CD4-positive, CD25-positive, alpha-beta regulatory T cell (primary cell): ENCODE results near the gene ZNF563. TPM values are rescaled to one million over a fixed set of nuclear protein-coding genes. Genes with fewer than 3 reads are reported as not detected.
"Not testable (repeated sequence)": the region's sequence is repeated elsewhere in the genome, so short reads cannot be mapped to it uniquely, and the experiment has no call there.

Experiments used
- ATAC-seq, 2 donors: fragments of 150-1000 bp; cut with Tn5 transposase; one replicate each; pipeline ENCODE4 v1.10.0; 2021; ENCODE audit warnings: low read depth in 2 of 2, moderate number of reproducible peaks in 2 of 2, moderate library complexity in 1 of 2
- DNase-seq, 3 donors: peaks; one replicate each; pipeline versions ENCODE4 v3.0.0 to v3.0.0-alpha.2; 2012 to 2022; ENCODE audit warnings: mixed read lengths in 1 of 3
- H3K27ac ChIP-seq: one replicate; pipeline ENCODE4 v1.7.0; 2013; ENCODE audit warnings: mild to moderate bottlenecking, low read length; ENCODE audit not compliant: insufficient read depth, poor library complexity, severe bottlenecking
- H3K27me3 ChIP-seq: one replicate; pipeline ENCODE4 v1.7.0; 2013; ENCODE audit warnings: low read length; ENCODE audit not compliant: control insufficient read depth, insufficient read depth
- H3K36me3 ChIP-seq: one replicate; pipeline ENCODE4 v1.7.0; 2013; ENCODE audit warnings: mild to moderate bottlenecking, low read length, moderate library complexity; ENCODE audit not compliant: control insufficient read depth, insufficient read depth
- H3K4me1 ChIP-seq: 2 replicates; pipeline ENCODE4 v1.7.0; 2013; ENCODE audit warnings: mild to moderate bottlenecking, low read length; ENCODE audit not compliant: insufficient read depth, control insufficient read depth, poor library complexity, severe bottlenecking
- H3K4me3 ChIP-seq: one replicate; pipeline ENCODE4 v1.7.0; 2013; ENCODE audit warnings: low read depth, mild to moderate bottlenecking, low read length, moderate library complexity
- H3K9me3 ChIP-seq, 2 experiments: 1 replicate in 1 of 2; 2 replicates in 1 of 2; pipeline ENCODE4 v1.7.0; 2013; ENCODE audit warnings: low read length in 2 of 2, mild to moderate bottlenecking in 1 of 2, moderate library complexity in 1 of 2; ENCODE audit not compliant: control insufficient read depth in 2 of 2
- H3K27ac Mint-ChIP-seq, 3 donors: one replicate each; pipeline ENCODE4 v1.8.0; 2020 to 2022; ENCODE audit warnings: mild to moderate bottlenecking in 3 of 3, mixed read lengths in 3 of 3, moderate library complexity in 2 of 3
- H3K27me3 Mint-ChIP-seq: one replicate; pipeline ENCODE4 v1.8.0; 2022; ENCODE audit warnings: mild to moderate bottlenecking, mixed read lengths
- H3K36me3 Mint-ChIP-seq: one replicate; pipeline ENCODE4 v1.8.0; 2020; ENCODE audit warnings: mixed read lengths
- H3K4me1 Mint-ChIP-seq, 4 donors: one replicate each; pipeline ENCODE4 v1.8.0; 2020 to 2022; ENCODE audit warnings: mixed read lengths in 4 of 4, mild to moderate bottlenecking in 1 of 4
- H3K4me3 Mint-ChIP-seq, 4 donors: one replicate each; pipeline ENCODE4 v1.8.0; 2020 to 2022; ENCODE audit warnings: mild to moderate bottlenecking in 4 of 4, mixed read lengths in 4 of 4, moderate library complexity in 3 of 4
- H3K9me3 Mint-ChIP-seq, 7 donors: one replicate each; pipeline ENCODE4 v1.8.0; 2020 to 2022; ENCODE audit warnings: mixed read lengths in 7 of 7, mild to moderate bottlenecking in 3 of 7, moderate library complexity in 2 of 7
- polyA plus RNA-seq, 4 donors: library from polyadenylated mRNA; unstranded; fragments of 300-500 nt; fragmentation: Illumina TruSeq; gene quantifications; one replicate each; pipeline ENCODE4 v1.2.3, GENCODE V29; 2021
- total RNA-seq: library from RNA; stranded (reverse); gene quantifications from one replicate; pipeline ENCODE4 v1.2.3, GENCODE V29; 2022

The ZNF563 gene
- total and polyA plus RNA-seq, 5 donors from 2014 or later: 1.2 to 10.1 (median 6.6) TPM

GRCh38 chr19:12330340-12330739 lies 3.1 kb downstream of the ZNF563 start:
- DNase-seq (no peak), ATAC-seq (no peak)
- Histone ChIP-seq H3K9me3 (peaks cover 0 to 3% of the 10 kb centered on the region in 2 experiments), H3K4me1 (peaks cover 23% of the 10 kb centered on the region), H3K27me3 (no peaks in the 10 kb centered on the region), H3K36me3 (no peaks in the 10 kb centered on the region), H3K4me3 (peak overlapping the region; percentile 30), H3K27ac (no peak overlapping the region)
- peak overlapping the region in 2 of 4 donors; percentile 79 to 95 for H3K4me3 Mint-ChIP-seq
- peak overlapping the region in 2 of 3 donors; percentile 89 to 96 for H3K27ac Mint-ChIP-seq
- H3K36me3 Mint-ChIP-seq: peaks cover 9% of the 10 kb centered on the region
- H3K27me3 Mint-ChIP-seq: peaks cover 5% of the 10 kb centered on the region
- peaks cover 31 to 65% (median 51%) of the 10 kb centered on the region in 4 donors for H3K4me1 Mint-ChIP-seq
- H3K9me3 Mint-ChIP-seq: peaks cover 0 to 8% (median 0%) of the 10 kb centered on the region in 7 donors

GRCh38 chr19:12325690-12326089 lies 7.7 kb downstream of the ZNF563 start:
- Mint-ChIP-seq H3K27me3 (no peaks in the 10 kb centered on the region), H3K4me1 (peaks cover 16 to 42% (median 26%) of the 10 kb centered on the region in 4 donors), H3K9me3 (peaks cover 0 to 17% (median 7%) of the 10 kb centered on the region in 7 donors), H3K36me3 (peaks cover 32% of the 10 kb centered on the region), H3K4me3 (peak overlapping the region in 1 of 4 donors; percentile 19), H3K27ac (peak overlapping the region in 1 of 3 donors; percentile 82)
- peaks cover 27% of the 10 kb centered on the region for H3K36me3 ChIP-seq
- H3K4me3 ChIP-seq: no peak overlapping the region
- H3K27me3 ChIP-seq: no peaks in the 10 kb centered on the region
- no peak overlapping the region for H3K27ac ChIP-seq
- peaks cover 2% of the 10 kb centered on the region for H3K4me1 ChIP-seq
- peaks cover 15 to 20% of the 10 kb centered on the region in 2 experiments for H3K9me3 ChIP-seq
- DNase-seq (no peak), ATAC-seq (no peak)

GRCh38 chr19:12318782-12319413 lies 14.5 kb downstream of the ZNF563 start:
- Histone ChIP-seq H3K4me1 (no peaks in the 10 kb centered on the region), H3K27me3 (no peaks in the 10 kb centered on the region), H3K27ac (no peak overlapping the region), H3K36me3 (peaks cover 52% of the 10 kb centered on the region), H3K4me3 (no peak overlapping the region), H3K9me3 (peaks cover 47 to 65% of the 10 kb centered on the region in 2 experiments)
- Mint-ChIP-seq H3K27ac (no peak overlapping the region), H3K4me1 (peaks cover 0 to 5% (median 4%) of the 10 kb centered on the region in 4 donors), H3K4me3 (no peak overlapping the region), H3K36me3 (peaks cover 60% of the 10 kb centered on the region), H3K27me3 (no peaks in the 10 kb centered on the region), H3K9me3 (peaks cover 4 to 44% (median 22%) of the 10 kb centered on the region in 7 donors)
- DNase-seq: no peak
- ATAC-seq: no peak

DNA sequence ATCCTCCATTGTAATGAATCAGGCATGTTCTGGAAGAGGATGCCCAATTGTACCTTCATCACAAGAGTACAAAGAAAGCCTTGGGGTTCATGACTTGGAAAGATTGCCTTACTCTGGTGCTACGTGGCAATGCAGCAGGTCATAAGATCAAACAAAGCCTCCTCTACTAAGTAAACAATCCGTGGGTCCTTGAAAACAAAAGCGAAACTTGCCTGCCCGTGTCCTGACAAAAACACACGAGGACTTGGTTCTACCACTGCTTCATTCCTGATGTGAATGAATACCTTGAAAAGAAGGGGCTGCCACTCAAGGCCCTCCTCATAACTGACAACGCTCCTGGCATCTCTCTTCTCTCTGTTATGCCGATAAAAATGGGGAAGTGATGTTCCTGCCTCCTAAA lies 18.9 kb downstream of the ZNF563 start:
- H3K9me3 Mint-ChIP-seq: peaks cover 4 to 37% (median 14%) of the 10 kb centered on the region in 7 donors
- peak overlapping the region in 1 of 4 donors; percentile 41 for H3K4me3 Mint-ChIP-seq
- DNase-seq: no peak

GRCh38 chr19:12308891-12309290 lies 24.5 kb downstream of the ZNF563 start:
- not testable (repeated sequence) for H3K9me3 ChIP-seq, H3K4me3 ChIP-seq, H3K4me3 Mint-ChIP-seq, H3K27me3 Mint-ChIP-seq, H3K36me3 Mint-ChIP-seq, H3K9me3 Mint-ChIP-seq, H3K27ac ChIP-seq, H3K27ac Mint-ChIP-seq, H3K27me3 ChIP-seq, H3K4me1 ChIP-seq, ATAC-seq, H3K36me3 ChIP-seq, H3K4me1 Mint-ChIP-seq, DNase-seq

More for the DNA sequence above, 18.9 kb downstream of the ZNF563 start:
- H3K9me3 ChIP-seq: peaks cover 23 to 48% of the 10 kb centered on the region in 2 experiments
- no peak overlapping the region for H3K4me3 ChIP-seq
- no peaks in the 10 kb centered on the region for H3K27me3 Mint-ChIP-seq
- H3K27ac ChIP-seq: no peak overlapping the region
- H3K4me1 ChIP-seq: no peaks in the 10 kb centered on the region
- H3K27me3 ChIP-seq: no peaks in the 10 kb centered on the region
- H3K36me3 ChIP-seq: peaks cover 16% of the 10 kb centered on the region
- H3K36me3 Mint-ChIP-seq: peaks cover 42% of the 10 kb centered on the region
- no peak for ATAC-seq
- peak overlapping the region in 1 of 3 donors; percentile 10 for H3K27ac Mint-ChIP-seq
- peaks cover 0 to 8% (median 6%) of the 10 kb centered on the region in 4 donors for H3K4me1 Mint-ChIP-seq

DNA sequence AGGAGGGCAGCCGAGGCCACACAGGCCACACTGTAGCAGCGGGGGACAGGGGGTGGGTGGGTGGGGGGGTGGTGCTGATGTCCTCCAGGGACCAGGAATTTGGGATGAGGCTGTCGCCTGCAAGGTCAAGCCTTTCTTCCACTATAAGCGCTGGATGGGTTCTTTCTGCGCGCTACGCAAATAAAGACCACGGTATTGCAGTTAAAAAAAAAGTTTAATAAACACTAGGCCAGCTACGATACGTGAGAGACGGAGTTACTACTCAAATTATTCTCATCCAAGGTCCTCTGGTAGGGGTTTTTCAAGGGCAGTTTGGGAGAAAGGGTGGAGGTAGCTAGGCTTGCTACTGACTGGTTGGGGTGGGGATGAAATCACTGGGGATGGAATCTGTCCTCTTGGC lies 38.2 kb downstream of the ZNF563 start:
- Mint-ChIP-seq H3K27me3 (no peaks in the 10 kb centered on the region), H3K4me3 (peak overlapping the region; percentile 95 to 99 (median 98)), H3K4me1 (peaks cover 0 to 41% (median 23%) of the 10 kb centered on the region in 4 donors), H3K9me3 (peaks cover 0 to 6% (median 2%) of the 10 kb centered on the region in 7 donors), H3K36me3 (peaks cover 12% of the 10 kb centered on the region), H3K27ac (peak overlapping the region; percentile 96 to 98 (median 98))
- DNase-seq: no peak
- no peaks in the 10 kb centered on the region for H3K36me3 ChIP-seq
- H3K27ac ChIP-seq: peak overlapping the region; percentile 84
- peak in 1 of 2 donors; percentile 0 for ATAC-seq
- peaks cover 31% of the 10 kb centered on the region for H3K4me1 ChIP-seq
- peak overlapping the region; percentile 45 for H3K4me3 ChIP-seq
- no peaks in the 10 kb centered on the region for H3K9me3 ChIP-seq
- H3K27me3 ChIP-seq: no peaks in the 10 kb centered on the region

- Histone ChIP-seq H3K4me3 (peak within 1 kb of the TSS; percentile 77), H3K27ac (peak within 1 kb of the TSS; percentile 84), H3K27me3 (no peaks in the 10 kb centered on the region), H3K9me3 (no peaks in the 10 kb centered on the region), H3K36me3 (no peaks in the 10 kb centered on the region), H3K4me1 (peaks cover 36% of the 10 kb centered on the region)
- no peaks in the 10 kb centered on the region for H3K27me3 Mint-ChIP-seq
- H3K4me1 Mint-ChIP-seq: peaks cover 0 to 48% (median 26%) of the 10 kb centered on the region in 4 donors
- ATAC-seq (peak; percentile 98), DNase-seq (peak; percentile 89 to 98 (median 93))
- peaks cover 12% of the 10 kb centered on the region for H3K36me3 Mint-ChIP-seq
- peak within 1 kb of the TSS; percentile 97 to 98 (median 98) for H3K27ac Mint-ChIP-seq
- H3K9me3 Mint-ChIP-seq: peaks cover 0 to 8% (median 2%) of the 10 kb centered on the region in 7 donors
- peak within 1 kb of the TSS; percentile 96 to 100 (median 100) for H3K4me3 Mint-ChIP-seq
Measured at GRCh38 chr19:12294249-12295158, 38.9 kb downstream of the ZNF563 start, which contains the start of gene ZNF44. Gene ZNF44, minus strand, starts transcription at chr19:12294883. Its CDS starts 189 bp downstream, at chr19:12294694.
